NCI-H146 treated with DMSO at 0.1 percent for 48 hours (cell line): Measurements from ENCODE around the gene KIF5A.
A peak's percentile ranks its signal among the peaks of the same experiment; 100 is the strongest.
"Not testable (repeated sequence)": the region's sequence is repeated elsewhere in the genome, so short reads cannot be mapped to it uniquely, and the experiment has no call there.

ENCODE experiments used
- DNase-seq: peaks from one replicate; lab custom pipeline; 2025; ENCODE audit not compliant: unreplicated experiment; lab: John Stamatoyannopoulos, UW

The KIF5A gene

GRCh38 chr12:57549909-57550640 is at the start of gene KIF5A:
TSS of gene KIF5A (plus strand) at chr12:57550044. CDS start at chr12:57550272, 228 bp downstream.
- DNase-seq: peak; percentile 35

GRCh38 chr12:57500213-57500612 is 49.6 kb upstream of the KIF5A start:
- no peak for DNase-seq

GRCh38 chr12:57502311-57502969 is 47.4 kb upstream of the KIF5A start:
- DNase-seq: not testable (repeated sequence)

GRCh38 chr12:57506541-57506940 is 43.3 kb upstream of the KIF5A start:
- DNase-seq: not testable (repeated sequence)

DNA sequence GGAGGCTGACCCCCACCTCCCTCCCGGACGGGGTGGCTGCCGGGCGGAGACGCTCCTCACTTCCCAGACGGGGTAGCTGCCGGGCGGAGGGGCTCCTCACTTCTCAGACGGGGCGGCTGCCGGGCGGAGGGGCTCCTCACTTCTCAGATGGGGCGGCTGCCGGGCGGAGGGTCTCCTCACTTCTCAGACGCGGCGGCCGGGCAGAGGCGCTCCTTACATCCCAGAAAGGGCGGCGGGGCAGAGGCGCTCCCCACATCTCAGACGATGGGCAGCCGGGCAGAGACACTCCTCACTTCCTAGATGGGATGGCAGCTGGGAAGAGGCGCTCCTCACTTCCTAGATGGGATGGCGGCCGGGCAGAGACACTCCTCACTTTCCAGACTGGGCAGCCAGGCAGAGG is 42.0 kb upstream of the KIF5A start:
- DNase-seq: not testable (repeated sequence)

DNA sequence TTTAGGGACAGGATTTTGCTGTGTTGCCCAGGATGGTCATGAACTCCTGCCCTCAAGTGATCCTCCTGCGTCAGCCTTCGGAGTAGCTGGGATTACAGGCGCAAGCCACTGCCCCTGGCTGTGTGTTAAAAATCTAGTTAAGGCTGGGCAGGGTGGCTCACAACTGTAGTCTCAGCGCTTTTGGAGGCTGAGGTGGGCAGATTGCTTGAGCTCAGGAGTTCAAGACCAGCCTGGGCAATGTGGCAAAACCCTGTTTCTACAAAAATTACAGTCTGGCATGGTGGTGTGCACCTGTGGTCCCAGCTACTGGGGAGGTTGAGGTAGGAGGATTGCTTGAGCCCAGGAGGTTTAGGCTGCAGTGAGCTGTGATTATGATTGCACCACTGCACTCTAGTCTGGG is 38.7 kb upstream of the KIF5A start:
- no peak for DNase-seq

DNA sequence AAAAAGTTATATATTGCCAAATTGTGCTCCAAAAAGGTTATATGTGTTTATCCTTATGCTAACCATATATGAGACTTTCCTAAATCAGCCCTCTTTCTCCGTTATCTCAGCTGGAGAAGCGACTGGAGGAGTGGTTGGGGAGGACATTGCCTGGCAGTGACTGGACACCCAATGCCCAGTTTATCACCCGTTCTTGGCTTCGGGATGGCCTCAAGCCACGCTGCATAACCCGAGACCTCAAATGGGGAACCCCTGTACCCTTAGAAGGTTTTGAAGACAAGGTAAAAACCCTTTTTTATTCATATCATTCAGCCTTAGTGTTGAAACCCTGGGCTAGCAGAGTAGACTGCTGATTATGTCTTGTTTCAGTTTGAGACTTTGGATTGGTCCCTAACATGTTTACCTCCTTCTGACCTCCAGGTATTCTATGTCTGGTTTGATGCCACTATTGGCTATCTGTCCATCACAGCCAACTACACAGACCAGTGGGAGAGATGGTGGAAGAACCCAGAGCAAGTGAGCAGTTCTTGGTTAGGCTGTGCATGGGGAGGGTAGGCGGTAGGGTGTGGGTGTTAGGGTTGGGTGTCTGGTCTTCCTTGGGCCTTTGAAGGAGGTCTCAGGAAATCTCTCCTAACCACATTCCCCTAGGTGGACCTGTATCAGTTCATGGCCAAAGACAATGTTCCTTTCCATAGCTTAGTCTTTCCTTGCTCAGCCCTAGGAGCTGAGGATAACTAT is 38.1 kb upstream of the KIF5A start:
- no peak for DNase-seq

DNA sequence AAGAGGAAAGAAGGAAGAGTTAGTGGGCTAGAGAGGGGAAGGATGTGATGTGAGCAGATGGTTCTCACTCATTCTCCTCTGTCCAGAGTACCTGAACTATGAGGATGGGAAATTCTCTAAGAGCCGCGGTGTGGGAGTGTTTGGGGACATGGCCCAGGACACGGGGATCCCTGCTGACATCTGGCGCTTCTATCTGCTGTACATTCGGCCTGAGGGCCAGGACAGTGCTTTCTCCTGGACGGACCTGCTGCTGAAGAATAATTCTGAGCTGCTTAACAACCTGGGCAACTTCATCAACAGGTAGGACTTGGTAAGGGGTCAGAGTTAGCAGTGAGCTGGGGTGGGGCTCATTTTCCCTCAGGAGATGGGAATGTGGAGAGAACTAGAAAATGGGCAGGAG is 37.2 kb upstream of the KIF5A start:
- no peak for DNase-seq

DNA sequence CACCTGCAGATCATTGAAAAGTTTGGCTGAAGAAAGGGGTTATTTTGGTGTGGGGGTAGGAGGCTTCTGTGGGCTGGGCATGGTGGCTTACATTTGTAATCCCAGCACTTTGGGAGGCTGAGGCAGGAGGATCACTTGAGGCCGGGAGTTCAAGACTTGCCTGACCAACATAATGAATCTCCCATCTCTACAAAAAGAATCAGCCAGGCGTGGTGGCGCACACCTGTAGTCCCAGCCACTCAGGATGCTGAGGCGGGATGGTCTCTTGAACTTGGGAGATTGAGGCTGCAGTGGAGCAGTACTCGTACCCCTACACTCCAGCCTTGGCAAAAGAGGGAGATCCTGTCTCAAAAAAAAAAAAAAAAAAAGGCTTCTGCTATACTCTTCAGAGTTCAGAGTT is 36.6 kb upstream of the KIF5A start:
- no peak for DNase-seq

GRCh38 chr12:57513677-57514076 is 36.2 kb upstream of the KIF5A start:
- not testable (repeated sequence) for DNase-seq

- not testable (repeated sequence) for DNase-seq
Observed at GRCh38 chr12:57514246-57514645, 35.6 kb upstream of the KIF5A start.

DNA sequence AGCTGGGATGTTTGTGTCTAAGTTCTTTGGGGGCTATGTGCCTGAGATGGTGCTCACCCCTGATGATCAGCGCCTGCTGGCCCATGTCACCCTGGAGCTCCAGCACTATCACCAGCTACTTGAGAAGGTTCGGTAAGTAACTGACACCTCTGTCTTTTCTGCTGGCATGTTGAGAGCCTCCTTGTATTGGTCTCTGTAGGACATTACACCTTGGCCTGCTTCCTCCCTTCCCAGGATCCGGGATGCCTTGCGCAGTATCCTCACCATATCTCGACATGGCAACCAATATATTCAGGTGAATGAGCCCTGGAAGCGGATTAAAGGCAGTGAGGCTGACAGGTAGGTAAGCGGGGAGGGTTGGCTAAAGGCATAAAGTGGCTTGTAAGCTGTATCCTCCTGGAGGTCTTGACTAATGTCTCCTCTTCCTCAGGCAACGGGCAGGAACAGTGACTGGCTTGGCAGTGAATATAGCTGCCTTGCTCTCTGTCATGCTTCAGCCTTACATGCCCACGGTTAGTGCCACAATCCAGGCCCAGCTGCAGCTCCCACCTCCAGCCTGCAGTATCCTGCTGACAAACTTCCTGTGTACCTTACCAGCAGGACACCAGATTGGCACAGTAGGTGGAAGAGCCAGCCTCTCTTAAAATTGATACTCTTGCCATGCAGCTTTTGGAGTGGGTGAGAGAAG is 35.0 kb upstream of the KIF5A start:
- DNase-seq: no peak

GRCh38 chr12:57515408-57515933 is 34.4 kb upstream of the KIF5A start:
- no peak for DNase-seq

- no peak for DNase-seq
Observed at GRCh38 chr12:57515934-57516541, 33.8 kb upstream of the KIF5A start.

GRCh38 chr12:57516617-57517153 is 33.2 kb upstream of the KIF5A start:
- no peak for DNase-seq

DNA sequence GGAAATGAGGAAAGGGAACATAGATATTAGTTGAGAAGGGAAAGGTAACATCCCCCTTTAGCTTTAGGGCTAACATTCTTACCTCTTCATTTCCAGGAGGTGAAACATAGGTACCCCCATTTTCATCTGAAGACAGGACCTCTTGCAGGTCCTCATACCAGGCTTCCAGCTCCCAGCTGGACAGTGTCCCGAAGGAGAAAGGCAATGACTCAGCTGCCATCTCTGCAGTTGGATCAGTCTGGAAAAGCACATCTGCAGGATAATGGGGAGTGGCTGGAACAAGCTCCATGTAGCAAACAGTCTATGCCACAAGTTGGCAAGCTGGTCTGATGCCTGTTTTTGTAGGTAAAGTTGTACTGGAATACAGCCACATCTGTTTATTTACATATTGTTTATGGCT is 32.7 kb upstream of the KIF5A start:
- no peak for DNase-seq

GRCh38 chr12:57517718-57518117 is 32.1 kb upstream of the KIF5A start:
- DNase-seq: not testable (repeated sequence)

DNA sequence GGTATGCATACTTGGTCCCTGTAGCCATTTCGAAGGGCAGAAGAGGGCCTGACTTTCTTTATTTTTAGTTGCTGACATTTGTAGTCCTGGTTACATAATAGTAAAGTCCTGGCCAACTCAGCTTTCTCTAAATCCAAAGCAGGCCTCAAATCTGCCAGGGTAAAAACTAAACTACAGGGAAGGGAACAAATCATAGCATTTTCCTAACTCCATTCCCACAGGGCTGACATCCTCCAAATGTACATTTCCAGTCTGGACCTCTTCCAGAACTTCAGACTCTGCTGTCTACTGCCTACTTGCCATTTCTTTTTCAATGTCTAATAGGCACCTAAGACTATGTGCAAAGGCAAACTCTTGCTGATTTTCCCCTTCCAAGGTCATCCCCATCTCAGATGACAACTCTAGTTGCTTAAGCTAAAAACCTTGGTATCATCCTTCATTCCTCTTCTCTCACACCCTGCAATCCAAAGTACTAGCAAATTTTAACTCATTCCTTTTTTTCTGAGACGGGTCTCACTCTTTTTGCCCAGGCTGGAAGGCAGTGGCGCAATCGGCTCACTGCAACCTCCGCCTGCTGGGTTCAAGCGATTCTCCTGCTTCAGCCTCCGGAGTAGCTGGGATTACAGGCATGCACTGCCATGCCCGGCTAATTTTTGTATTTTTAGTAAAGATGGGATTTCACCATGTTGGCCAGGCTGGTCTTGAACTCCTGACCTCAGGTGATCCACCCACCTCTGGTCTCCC is 31.5 kb upstream of the KIF5A start:
- no peak for DNase-seq

- DNase-seq: no peak
Observed at GRCh38 chr12:57518920-57519795, 30.7 kb upstream of the KIF5A start.
